SW 1271 (cell line): ENCODE results near the gene CCR6.

Experiments
- DNase-seq, 2 experiments: peaks; one replicate each; lab custom pipeline; 2025; lab: John Stamatoyannopoulos, UW

The CCR6 gene

GRCh38 chr6:167098825-167099225, 24.1 kb upstream of the CCR6 start:
- DNase-seq = no peak

- DNase-seq = no peak
Measured at GRCh38 chr6:167099707-167100106, 23.2 kb upstream of the CCR6 start.

- no peak for DNase-seq
Measured at GRCh38 chr6:167100241-167100674, 22.6 kb upstream of the CCR6 start.

GRCh38 chr6:167102318-167102717, 20.6 kb upstream of the CCR6 start:
- DNase-seq = no peak

- DNase-seq = no peak
Measured at GRCh38 chr6:167103041-167103891, 19.6 kb upstream of the CCR6 start.

- no peak for DNase-seq
Measured at GRCh38 chr6:167104388-167104787, 18.5 kb upstream of the CCR6 start.

GRCh38 chr6:167105060-167105459, 17.8 kb upstream of the CCR6 start:
- DNase-seq = no peak

- DNase-seq = no peak
Measured at GRCh38 chr6:167106406-167106805, 16.5 kb upstream of the CCR6 start.

- DNase-seq = no peak
Measured at GRCh38 chr6:167107787-167108186, 15.1 kb upstream of the CCR6 start.

- no peak for DNase-seq
Measured at GRCh38 chr6:167108278-167108677, 14.6 kb upstream of the CCR6 start.

- no peak for DNase-seq
Measured at GRCh38 chr6:167109651-167110050, 13.2 kb upstream of the CCR6 start.

- no peak for DNase-seq
Measured at GRCh38 chr6:167111597-167111996, 11.3 kb upstream of the CCR6 start.

GRCh38 chr6:167112421-167112820, 10.5 kb upstream of the CCR6 start:
- no peak for DNase-seq

GRCh38 chr6:167113047-167113754, 9.7 kb upstream of the CCR6 start:
- no peak for DNase-seq

GRCh38 chr6:167113935-167114910, 8.7 kb upstream of the CCR6 start:
- no peak for DNase-seq

GRCh38 chr6:167115054-167115453, 7.8 kb upstream of the CCR6 start:
- DNase-seq = no peak

- no peak for DNase-seq
Measured at GRCh38 chr6:167116109-167116837, 6.6 kb upstream of the CCR6 start.

GRCh38 chr6:167116838-167117228, 6.1 kb upstream of the CCR6 start:
- DNase-seq = no peak

- no peak for DNase-seq
Measured at GRCh38 chr6:167118006-167118405, 4.9 kb upstream of the CCR6 start.

GRCh38 chr6:167118839-167119238, 4.1 kb upstream of the CCR6 start:
- no peak for DNase-seq
